ENCODE data around the gene FAM25A.
"Not testable (repeated sequence)": the region's sequence is repeated elsewhere in the genome, so short reads cannot be mapped to it uniquely, and the experiment has no call there.

Gene FAM25A

DNA sequence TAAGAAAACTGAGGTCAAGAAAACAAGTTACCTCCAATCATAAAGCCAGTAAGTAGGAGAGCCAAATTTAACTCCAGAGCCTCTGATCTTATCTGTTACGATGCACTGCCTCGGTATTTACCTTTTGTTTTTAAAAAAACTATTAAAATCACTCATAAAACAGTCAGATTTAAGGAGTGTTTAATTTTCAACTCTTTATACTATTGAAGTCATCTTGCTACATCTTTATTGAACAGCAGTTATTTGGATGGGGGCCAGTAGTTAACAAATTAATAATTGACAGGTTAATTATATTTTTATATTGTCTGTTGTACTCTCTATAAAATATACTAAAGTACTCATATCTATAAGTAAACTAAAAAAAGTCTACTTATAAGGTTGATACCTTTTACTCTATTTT lies 27.2 kb upstream of the FAM25A start:
- no peak overlapping the region for H3K9ac ChIP-seq (ENCODE audit: low read depth, low read length)
- H3K36me3 ChIP-seq (ENCODE audit: insufficient read depth, low read length), result no peaks in the 10 kb centered on the region
- H3K4me1 ChIP-seq (ENCODE audit: insufficient read depth, low read length), result no peaks in the 10 kb centered on the region
- no peaks in the 10 kb centered on the region for H3K9me3 ChIP-seq (ENCODE audit: control insufficient read depth, insufficient read depth, low read length)

DNA sequence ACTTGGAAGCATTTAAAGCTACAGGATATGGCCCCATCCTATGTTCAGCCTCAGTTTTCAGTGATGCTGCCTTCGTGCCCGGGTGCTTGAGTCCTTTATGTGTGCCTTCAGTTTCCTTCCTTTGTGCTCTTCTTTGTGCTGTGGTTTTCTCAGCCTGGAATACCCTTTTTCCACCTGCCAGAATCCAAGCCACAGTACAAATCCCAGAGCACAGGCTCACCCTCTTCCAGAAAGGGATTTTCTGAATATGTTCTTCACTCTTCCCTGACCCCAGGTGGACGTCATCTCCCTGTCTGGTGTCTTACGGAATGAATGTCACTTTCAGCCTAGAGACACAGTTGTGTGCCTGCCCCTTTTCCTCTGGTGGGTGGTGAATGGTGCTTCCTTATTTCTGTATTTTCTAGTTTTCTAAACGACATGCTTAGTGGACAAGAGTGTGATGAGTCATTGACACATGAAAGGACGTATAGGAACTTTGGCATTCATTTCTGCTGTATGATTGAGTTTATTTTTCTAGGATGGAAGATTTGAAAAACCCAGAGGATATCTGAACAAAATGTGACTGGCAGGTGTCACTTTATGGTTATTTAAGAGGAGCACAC lies 20.2 kb upstream of the FAM25A start:
- H3K9ac ChIP-seq (ENCODE audit: low read depth, low read length); H3K4me1 ChIP-seq (ENCODE audit: insufficient read depth, low read length); H3K36me3 ChIP-seq (ENCODE audit: insufficient read depth, low read length); H3K9me3 ChIP-seq (ENCODE audit: control insufficient read depth, insufficient read depth, low read length): not testable (repeated sequence)

DNA sequence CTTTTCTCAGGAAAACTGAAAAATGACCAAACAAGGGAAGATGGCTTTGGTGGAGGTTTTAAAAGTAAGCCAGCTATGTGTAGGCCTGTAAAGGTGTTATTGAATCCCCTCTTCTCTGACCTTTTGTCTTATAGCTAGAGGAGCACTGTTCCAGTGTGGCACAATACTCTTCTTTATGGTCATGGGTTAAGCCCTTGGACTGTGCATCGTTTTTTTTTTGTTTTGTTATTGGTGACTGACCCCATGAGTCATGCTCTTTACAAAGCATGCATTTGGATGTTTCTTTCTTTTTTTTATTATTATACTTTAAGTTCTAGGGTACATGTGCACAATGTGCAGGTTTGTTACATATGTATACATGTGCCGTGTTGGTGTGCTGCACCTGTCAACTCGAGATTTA lies 19.6 kb upstream of the FAM25A start:
- Histone ChIP-seq H3K4me1 (ENCODE audit: insufficient read depth, low read length) (no peaks in the 10 kb centered on the region), H3K9ac (ENCODE audit: low read depth, low read length) (no peak overlapping the region), H3K36me3 (ENCODE audit: insufficient read depth, low read length) (no peaks in the 10 kb centered on the region), H3K9me3 (ENCODE audit: control insufficient read depth, insufficient read depth, low read length) (no peaks in the 10 kb centered on the region)

DNA sequence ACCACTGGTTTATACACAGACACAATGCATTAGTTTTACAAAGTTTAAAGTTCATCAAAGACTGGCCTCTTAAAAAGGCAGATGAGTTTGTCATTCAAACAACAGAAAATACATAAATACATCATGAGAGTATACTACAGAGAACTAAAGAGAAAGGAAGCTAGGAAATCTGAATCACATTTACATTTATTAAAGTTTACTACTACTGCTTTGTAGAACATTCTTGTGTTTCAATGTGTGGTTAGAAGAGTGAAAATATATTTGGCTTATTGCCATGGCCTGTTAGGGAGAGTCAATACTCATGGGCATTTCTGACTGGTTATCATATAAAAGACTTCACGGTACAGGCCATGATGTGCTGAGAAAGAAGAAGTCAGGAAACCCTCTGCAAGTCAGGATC lies 13.0 kb upstream of the FAM25A start:
- H3K9me3 ChIP-seq (ENCODE audit: control insufficient read depth, insufficient read depth, low read length); H3K4me1 ChIP-seq (ENCODE audit: insufficient read depth, low read length); H3K9ac ChIP-seq (ENCODE audit: low read depth, low read length); H3K36me3 ChIP-seq (ENCODE audit: insufficient read depth, low read length): not testable (repeated sequence)

- H3K36me3 ChIP-seq (ENCODE audit: insufficient read depth, low read length); H3K9me3 ChIP-seq (ENCODE audit: control insufficient read depth, insufficient read depth, low read length); H3K4me1 ChIP-seq (ENCODE audit: insufficient read depth, low read length); H3K9ac ChIP-seq (ENCODE audit: low read depth, low read length): not testable (repeated sequence)
These were observed 12.4 kb upstream of the FAM25A start for GRCh38 chr10:87007674-87008073.

GRCh38 chr10:87008303-87008702 lies 11.8 kb upstream of the FAM25A start:
- not testable (repeated sequence) for H3K36me3 ChIP-seq (ENCODE audit: insufficient read depth, low read length); H3K4me1 ChIP-seq (ENCODE audit: insufficient read depth, low read length); H3K9me3 ChIP-seq (ENCODE audit: control insufficient read depth, insufficient read depth, low read length); H3K9ac ChIP-seq (ENCODE audit: low read depth, low read length)

GRCh38 chr10:87009134-87009696 lies 10.9 kb upstream of the FAM25A start:
- H3K9ac ChIP-seq (ENCODE audit: low read depth, low read length); H3K9me3 ChIP-seq (ENCODE audit: control insufficient read depth, insufficient read depth, low read length); H3K36me3 ChIP-seq (ENCODE audit: insufficient read depth, low read length); H3K4me1 ChIP-seq (ENCODE audit: insufficient read depth, low read length): not testable (repeated sequence)

DNA sequence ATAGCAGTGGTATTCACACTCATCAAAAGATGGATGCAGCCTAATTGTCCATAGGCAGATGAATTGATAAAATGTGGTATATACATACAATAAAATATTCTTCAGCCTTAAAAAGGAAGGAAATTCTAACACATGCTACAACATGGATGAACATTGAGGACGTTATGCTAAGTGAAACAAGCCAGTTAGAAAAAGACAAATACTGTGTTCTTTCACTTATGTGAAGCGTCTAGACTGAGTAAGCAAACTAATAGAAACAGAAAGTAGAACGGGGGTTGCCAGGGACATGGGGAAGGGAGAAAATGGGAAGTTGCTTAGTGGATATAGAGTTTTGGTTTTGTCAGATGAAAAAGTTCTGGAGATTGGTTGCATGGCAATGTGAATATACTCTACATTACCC lies 6.6 kb upstream of the FAM25A start:
- H3K9ac ChIP-seq (ENCODE audit: low read depth, low read length); H3K4me1 ChIP-seq (ENCODE audit: insufficient read depth, low read length); H3K36me3 ChIP-seq (ENCODE audit: insufficient read depth, low read length); H3K9me3 ChIP-seq (ENCODE audit: control insufficient read depth, insufficient read depth, low read length): not testable (repeated sequence)

DNA sequence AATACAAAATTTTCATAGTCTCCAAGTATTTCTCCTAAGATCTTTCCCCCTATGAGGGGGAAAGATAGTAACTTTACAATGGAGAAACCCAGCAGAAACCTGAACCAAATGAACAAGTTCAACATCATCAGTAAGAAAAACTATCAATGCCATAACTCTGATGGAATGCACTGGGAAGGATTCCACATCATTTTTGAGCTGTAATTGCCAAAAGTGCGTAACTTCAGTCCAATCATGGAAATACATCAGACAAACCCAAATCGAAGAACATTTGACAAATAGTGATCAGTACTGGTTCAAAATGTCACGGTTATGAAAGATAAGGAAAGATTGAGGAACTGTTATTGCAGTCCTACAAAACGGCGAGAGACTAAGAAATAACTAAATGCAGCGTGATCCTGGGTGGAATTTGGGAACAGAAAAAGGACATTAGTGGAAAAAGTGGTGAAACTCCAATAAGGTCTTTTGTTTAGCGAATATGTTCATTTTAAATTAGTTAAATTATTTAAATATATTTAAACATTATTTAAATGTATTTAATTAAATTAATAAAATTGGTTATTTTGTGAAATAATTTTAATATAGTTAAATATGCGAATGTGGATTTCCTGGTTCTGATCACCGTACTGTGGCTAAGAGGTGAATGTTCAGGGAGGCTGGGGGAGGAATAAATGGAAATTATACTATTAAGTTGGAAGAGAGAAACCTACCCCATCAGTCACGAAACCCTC lies 4.9 kb upstream of the FAM25A start:
- H3K4me1 ChIP-seq (ENCODE audit: insufficient read depth, low read length); H3K9ac ChIP-seq (ENCODE audit: low read depth, low read length); H3K9me3 ChIP-seq (ENCODE audit: control insufficient read depth, insufficient read depth, low read length); H3K36me3 ChIP-seq (ENCODE audit: insufficient read depth, low read length): not testable (repeated sequence)

GRCh38 chr10:87018127-87018526 lies 2.0 kb upstream of the FAM25A start:
- H3K4me1 ChIP-seq (ENCODE audit: insufficient read depth, low read length); H3K9me3 ChIP-seq (ENCODE audit: control insufficient read depth, insufficient read depth, low read length); H3K9ac ChIP-seq (ENCODE audit: low read depth, low read length); H3K36me3 ChIP-seq (ENCODE audit: insufficient read depth, low read length): not testable (repeated sequence)

DNA sequence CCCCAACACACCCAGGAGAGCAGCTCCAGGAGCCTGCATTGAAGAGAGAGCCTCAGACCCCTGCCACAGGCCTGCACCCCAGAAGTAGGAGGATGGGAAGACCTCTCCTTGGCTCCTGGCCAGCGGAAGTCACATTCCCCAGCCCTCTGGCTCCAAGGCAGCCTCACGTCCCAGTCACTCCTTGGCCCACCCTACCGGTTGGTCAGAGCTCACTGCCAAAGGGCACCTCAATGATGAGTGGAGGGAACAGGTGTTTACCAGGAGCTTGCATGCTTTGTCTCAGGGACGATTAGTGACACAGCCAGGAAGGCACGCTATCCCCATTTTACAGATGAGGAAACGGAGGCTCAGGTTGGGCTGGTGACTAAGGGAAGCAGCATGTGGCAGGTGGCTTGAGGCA lies 1.0 kb upstream of the FAM25A start:
- H3K4me1 ChIP-seq (ENCODE audit: insufficient read depth, low read length); H3K9me3 ChIP-seq (ENCODE audit: control insufficient read depth, insufficient read depth, low read length); H3K9ac ChIP-seq (ENCODE audit: low read depth, low read length); H3K36me3 ChIP-seq (ENCODE audit: insufficient read depth, low read length): not testable (repeated sequence)

GRCh38 chr10:87019504-87019903 lies 590 bp upstream of the FAM25A start:
- not testable (repeated sequence) for H3K9ac ChIP-seq (ENCODE audit: low read depth, low read length)

DNA sequence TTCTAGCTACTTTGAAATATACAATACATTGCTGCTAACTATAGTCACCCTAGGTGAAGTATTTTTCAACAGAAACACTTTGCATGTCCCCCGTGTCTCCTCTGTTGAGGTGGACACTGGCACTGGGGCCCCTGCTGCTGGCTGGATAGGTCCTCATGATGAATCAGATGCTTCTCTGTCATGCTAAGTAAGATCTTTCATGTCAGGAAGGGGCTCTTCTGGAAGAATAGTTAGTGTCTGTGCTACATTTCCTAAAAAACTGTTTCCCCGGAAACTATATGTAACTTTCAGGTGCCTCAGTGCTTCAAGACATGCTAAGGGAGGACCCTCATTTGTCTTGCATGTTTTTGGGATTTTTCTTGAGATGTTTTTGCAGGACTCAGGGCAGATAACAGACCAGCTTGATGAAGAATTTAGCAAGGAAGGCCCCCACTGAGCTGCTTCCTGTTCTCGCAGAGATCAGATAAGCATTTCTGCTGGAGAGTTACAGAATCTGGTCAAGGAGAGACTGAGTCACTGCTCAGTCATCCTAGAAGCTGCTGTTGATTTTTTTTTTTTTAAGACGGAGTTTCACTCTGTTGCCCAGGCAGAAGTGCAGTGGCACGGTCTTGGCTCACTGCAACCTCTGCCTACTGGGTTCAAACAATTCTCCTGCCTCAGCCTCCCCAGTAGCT lies 5.3 kb downstream of the FAM25A start:
- not testable (repeated sequence) for H3K9me3 ChIP-seq (ENCODE audit: control insufficient read depth, insufficient read depth, low read length); H3K9ac ChIP-seq (ENCODE audit: low read depth, low read length); H3K4me1 ChIP-seq (ENCODE audit: insufficient read depth, low read length); H3K36me3 ChIP-seq (ENCODE audit: insufficient read depth, low read length)

More at GRCh38 chr10:87019504-87019903, 590 bp upstream of the FAM25A start:
- H3K9me3 ChIP-seq (ENCODE audit: control insufficient read depth, insufficient read depth, low read length); H3K36me3 ChIP-seq (ENCODE audit: insufficient read depth, low read length); H3K4me1 ChIP-seq (ENCODE audit: insufficient read depth, low read length): not testable (repeated sequence)

- not testable (repeated sequence) for H3K9me3 ChIP-seq (ENCODE audit: control insufficient read depth, insufficient read depth, low read length); H3K4me1 ChIP-seq (ENCODE audit: insufficient read depth, low read length); H3K36me3 ChIP-seq (ENCODE audit: insufficient read depth, low read length); H3K9ac ChIP-seq (ENCODE audit: low read depth, low read length)
These were observed 6.8 kb downstream of the FAM25A start for GRCh38 chr10:87026747-87027508.
